Prostate gland (tissue), 2 donors: Measurements from ENCODE around the gene RALGDS. TPM values are rescaled to one million over a fixed set of nuclear protein-coding genes. Genes with fewer than 3 reads are reported as not detected.

ENCODE experiments used
- DNase-seq: peaks from one replicate; pipeline ENCODE4 v3.0.0-alpha.2; 2019; ENCODE audit warnings: low spot score
- H3K27ac ChIP-seq, 2 donors: fragments of 200-600 bp; sonication (generic); 2 replicates each; pipeline ENCODE4 v1.5.1; 2017 to 2019
- H3K27me3 ChIP-seq: fragments of 200-600 bp; sonication (generic); replicated peaks from 2 replicates; pipeline ENCODE4 v1.5.1; 2019; ENCODE audit not compliant: insufficient read depth
- H3K36me3 ChIP-seq, 2 donors: fragments of 200-600 bp; sonication (generic); 1 replicate in 1 of 2; 2 replicates in 1 of 2; pipeline versions ENCODE4 v1.5.1 to v1.8.1; 2017 to 2019
- H3K4me1 ChIP-seq: fragments of 200-600 bp; sonication (generic); replicated peaks from 2 replicates; pipeline ENCODE4 v1.5.1; 2019
- H3K4me3 ChIP-seq, 2 donors: fragments of 200-600 bp; sonication (generic); 2 replicates each; pipeline ENCODE4 v1.5.1; 2017 to 2019
- H3K9me3 ChIP-seq: fragments of 200-600 bp; sonication (generic); 2 replicates; pipeline ENCODE4 v1.5.1; 2017
- CTCF ChIP-seq, 4 experiments: fragments of 200-600 bp in 2 of 4; fragments of 450-650 bp in 2 of 4; sonication (generic) in 2 of 4; IDR thresholded peaks; 1 replicate in 3 of 4; 2 replicates in 1 of 4; pipeline ENCODE4 v1.5.1; 2016 to 2019; ENCODE audit warnings: antibody characterized with exemption in 4 of 4, mild to moderate bottlenecking in 2 of 4, moderate library complexity in 2 of 4
- POLR2A ChIP-seq: fragments of 450-650 bp; IDR thresholded peaks from one replicate; pipeline ENCODE4 v1.6.1; 2016; ENCODE audit warnings: antibody characterized with exemption, mild to moderate bottlenecking
- POLR2AphosphoS5 ChIP-seq: sonication (generic); formaldehyde crosslinking; IDR thresholded peaks from one replicate; pipeline ENCODE4 v1.6.1; 2017; ENCODE audit warnings: antibody characterized with exemption
- WGBS: methylation state at CpG from one replicate; pipeline ENCODE4 v1.1.5; 2018; 5-methylcytosine and 5-hydroxymethylcytosine counted together
- intact Hi-C: fragments of 100-400 bp; cut with DNase I; formaldehyde crosslinking; loops from one replicate; pipeline ENCODE4 v1.14.2; 2022
- total RNA-seq, 2 donors: library from RNA; depleted of rRNA; stranded (reverse); fragments of >200 nt; gene quantifications; one replicate each; pipeline ENCODE4 v1.1.0, GENCODE V29; 2016

The RALGDS gene
- total RNA-seq, 2 donors from 2014 or later: 49.6 to 77.4 TPM

- Histone ChIP-seq H3K27me3 (no peaks in the 10 kb centered on the region), H3K4me1 (peaks cover 19% of the 10 kb centered on the region), H3K36me3 (peaks cover 17 to 29% of the 10 kb centered on the region in 2 donors), H3K9me3 (no peaks in the 10 kb centered on the region), H3K4me3 (no peak overlapping the region), H3K27ac (no peak overlapping the region)
- no peak for TF ChIP-seq POLR2AphosphoS5
- TF ChIP-seq POLR2A: no peak
- TF ChIP-seq CTCF (IDR thresholded peaks at IDR 0.05): no peak
- no peak for DNase-seq
- 94% methylated on average over 18 of the region's 18 CpGs for WGBS
- intact Hi-C loops: no loop called here
These were observed 10.9 kb downstream of the RALGDS start for GRCh38 chr9:133109931-133110650.

GRCh38 chr9:133108794-133109641 lies 12.0 kb downstream of the RALGDS start:
- TF ChIP-seq POLR2AphosphoS5: no peak
- TF ChIP-seq CTCF (IDR thresholded peaks at IDR 0.05): no peak
- no peak for TF ChIP-seq POLR2A
- no peaks in the 10 kb centered on the region for H3K27me3 ChIP-seq
- peaks cover 17 to 29% of the 10 kb centered on the region in 2 donors for H3K36me3 ChIP-seq
- intact Hi-C loops: no loop called here
- no peak overlapping the region for H3K27ac ChIP-seq
- peaks cover 9% of the 10 kb centered on the region for H3K4me1 ChIP-seq
- no peak overlapping the region for H3K4me3 ChIP-seq
- H3K9me3 ChIP-seq: no peaks in the 10 kb centered on the region
- DNase-seq: no peak
- WGBS: 93% methylated on average over 19 of the region's 19 CpGs

- DNase-seq: no peak
- TF ChIP-seq CTCF (IDR thresholded peaks at IDR 0.05): no peak
- no peak for TF ChIP-seq POLR2A
- no peak for TF ChIP-seq POLR2AphosphoS5
- peaks cover 3% of the 10 kb centered on the region for H3K4me1 ChIP-seq
- intact Hi-C loops: no loop called here
- no peaks in the 10 kb centered on the region for H3K9me3 ChIP-seq
- H3K36me3 ChIP-seq: peaks cover 17 to 29% of the 10 kb centered on the region in 2 donors
- 88% methylated on average over 18 of the region's 18 CpGs for WGBS
- H3K4me3 ChIP-seq: no peak overlapping the region
- H3K27me3 ChIP-seq: no peaks in the 10 kb centered on the region
- no peak overlapping the region for H3K27ac ChIP-seq
These were observed 12.9 kb downstream of the RALGDS start for GRCh38 chr9:133107961-133108793.

GRCh38 chr9:133107245-133107722 lies 13.8 kb downstream of the RALGDS start:
- intact Hi-C loops: no loop called here

More at GRCh38 chr9:133107245-133107722, 13.8 kb downstream of the RALGDS start:
- no peak for TF ChIP-seq POLR2A
- no peak for TF ChIP-seq POLR2AphosphoS5
- no peak for TF ChIP-seq CTCF (IDR thresholded peaks at IDR 0.05)
- WGBS: 83% methylated on average over 13 of the region's 13 CpGs
- no peaks in the 10 kb centered on the region for H3K4me1 ChIP-seq
- no peaks in the 10 kb centered on the region for H3K27me3 ChIP-seq
- no peak overlapping the region for H3K27ac ChIP-seq
- no peak for DNase-seq
- no peak overlapping the region for H3K4me3 ChIP-seq
- no peaks in the 10 kb centered on the region for H3K9me3 ChIP-seq
- peaks cover 22 to 34% of the 10 kb centered on the region in 2 donors for H3K36me3 ChIP-seq
